GM10248 (cell line): ENCODE measurements around the gene XCL1.
"Not testable (repeated sequence)": the region's sequence is repeated elsewhere in the genome, so short reads cannot be mapped to it uniquely, and the experiment has no call there.

Experiments
- CTCF ChIA-PET: fragments of 300-600 bp; sonication (Branson Sonifier 250); formaldehyde crosslinking; extraction: SDS; loops from one replicate; lab custom pipeline; 2021; ENCODE audit warnings: antibody characterized with exemption; lab: Yijun Ruan, JAX
- POLR2A ChIA-PET: fragments of 350-650 bp; sonication (Branson Sonifier 250); formaldehyde crosslinking; extraction: SDS; loops from one replicate; lab custom pipeline; 2020; ENCODE audit warnings: antibody characterized with exemption; lab: Yijun Ruan, JAX
- DNase-seq: peaks from one replicate; pipeline ENCODE4 v3.0.0; 2012; ENCODE audit errors: extremely low spot score
- CTCF ChIP-seq: IDR thresholded peaks from 2 replicates; pipeline ENCODE4 v1.5.1; 2012; ENCODE audit warnings: mild to moderate bottlenecking, low read depth; ENCODE audit errors: extremely low read depth, missing control alignments, control extremely low read depth

XCL1 gene

GRCh38 chr1:168576245-168576688 is at the start of gene XCL1:
XCL1 (plus strand) TSS chr1:168576605; CDS start chr1:168576638, 33 bp downstream.
- CTCF ChIA-PET, result interaction anchor here (1.4 to 2.4 kb wide), 2 partner anchors 11 to 136 kb away, joined by 3 to 9 read pairs; no protein-coding TSS in a partner anchor
- POLR2A ChIA-PET, DNase-seq: not testable (repeated sequence)

- no peak for TF ChIP-seq CTCF
- POLR2A ChIA-PET, result no interaction called here
- no peak for DNase-seq
- CTCF ChIA-PET, result interaction anchor here (1.4 kb wide), 1 partner anchor 90 kb away, joined by 5 read pairs; no protein-coding TSS in a partner anchor
These were observed 46.9 kb upstream of the XCL1 start for GRCh38 chr1:168529518-168529917.

GRCh38 chr1:168531615-168532345 is 44.6 kb upstream of the XCL1 start:
- CTCF ChIA-PET, result interaction anchor here (1.5 kb wide), 1 partner anchor 8 kb away, joined by 4 read pairs; no protein-coding TSS in a partner anchor
- TF ChIP-seq CTCF, result no peak

GRCh38 chr1:168535536-168535935 is 40.9 kb upstream of the XCL1 start:
- ChIA-PET CTCF (interaction anchor here (0.8 to 1.8 kb wide), 6 partner anchors 15 to 89 kb away, joined by 3 to 6 read pairs (median 4); no protein-coding TSS in a partner anchor), POLR2A (no interaction called here)
- TF ChIP-seq CTCF, result no peak
- DNase-seq, result peak; percentile 17

More at GRCh38 chr1:168531615-168532345, 44.6 kb upstream of the XCL1 start:
- POLR2A ChIA-PET, result no interaction called here
- no peak for DNase-seq

- POLR2A ChIA-PET, DNase-seq, CTCF ChIA-PET: not testable (repeated sequence)
These were observed 35.6 kb upstream of the XCL1 start for GRCh38 chr1:168540798-168541197.

- DNase-seq, POLR2A ChIA-PET: not testable (repeated sequence)
- CTCF ChIA-PET, result interaction anchor here (1.0 kb wide), 1 partner anchor 16 kb away, joined by 3 read pairs; no protein-coding TSS in a partner anchor
These were observed 33.4 kb upstream of the XCL1 start for GRCh38 chr1:168542978-168543377.

GRCh38 chr1:168543840-168544498 is 32.4 kb upstream of the XCL1 start, which contains the start of gene XCL2:
XCL2 (minus strand) TSS chr1:168543997; CDS start chr1:168543964, 33 bp downstream.
- POLR2A ChIA-PET, CTCF ChIA-PET: not testable (repeated sequence)

GRCh38 chr1:168545678-168546552 is 30.5 kb upstream of the XCL1 start:
- TF ChIP-seq CTCF, result peak; percentile 9
- CTCF ChIA-PET, POLR2A ChIA-PET, DNase-seq: not testable (repeated sequence)

More at GRCh38 chr1:168543840-168544498, 32.4 kb upstream of the XCL1 start, which contains the start of gene XCL2:
- DNase-seq, result not testable (repeated sequence)

GRCh38 chr1:168546553-168546895 is 29.9 kb upstream of the XCL1 start:
- CTCF ChIA-PET, DNase-seq, POLR2A ChIA-PET: not testable (repeated sequence)
